H1 (cell line): ENCODE results near the gene SLIT3. TPM values are rescaled to one million over a fixed set of nuclear protein-coding genes. Genes with fewer than 3 reads are reported as not detected.

ENCODE experiments used
- CTCF ChIA-PET: fragments of 300-600 bp; sonication (Branson Sonifier 250); formaldehyde crosslinking; loops from one replicate; lab custom pipeline; 2021; ENCODE audit not compliant: partially characterized antibody; lab: Charles Lee
- POLR2A ChIA-PET: fragments of 300-600 bp; sonication (Branson Sonifier 250); formaldehyde crosslinking; loops from one replicate; lab custom pipeline; 2021; ENCODE audit warnings: inconsistent platforms; ENCODE audit not compliant: partially characterized antibody; lab: Charles Lee
- DNase-seq, 2 experiments: peaks; one replicate each; pipeline versions ENCODE4 v3.0.0 to v3.0.0-alpha.2; 2010 to 2022; ENCODE audit warnings: low spot score in 2 of 2, low read depth in 1 of 2, mixed read lengths in 1 of 2
- FAIRE-seq: peaks from 2 replicates; lab custom pipeline; 2011; peaks lifted over from hg19 to GRCh38; lab: Jason Lieb, UNC
- H2AFZ ChIP-seq: 2 replicates; pipeline ENCODE4 v1.8.1; 2012; ENCODE audit warnings: low read length, inconsistent platforms
- H2AK5ac ChIP-seq: 2 replicates; pipeline ENCODE4 v1.6.1; 2013; ENCODE audit warnings: low read depth, low read length
- H2BK120ac ChIP-seq: replicated peaks from 2 replicates; pipeline ENCODE3; 2013; ENCODE audit warnings: low read depth, low read length, inconsistent platforms
- H2BK12ac ChIP-seq: 2 replicates; pipeline ENCODE4 v1.6.1; 2013; ENCODE audit warnings: low read depth, low read length
- H2BK15ac ChIP-seq: 2 replicates; pipeline ENCODE4 v1.6.1; 2013; ENCODE audit warnings: low read length
- H2BK20ac ChIP-seq: 2 replicates; pipeline ENCODE4 v1.6.1; 2013; ENCODE audit warnings: low read length
- H2BK5ac ChIP-seq: 2 replicates; pipeline ENCODE4 v1.6.1; 2013; ENCODE audit warnings: low read depth, low read length
- H3K14ac ChIP-seq: 2 replicates; pipeline ENCODE4 v1.6.1; 2013; ENCODE audit warnings: inconsistent platforms; ENCODE audit not compliant: insufficient read length
- H3K18ac ChIP-seq: 2 replicates; pipeline ENCODE4 v1.6.1; 2013; ENCODE audit warnings: low read length; ENCODE audit errors: extremely low read depth
- H3K23ac ChIP-seq: 2 replicates; pipeline ENCODE4 v1.6.1; 2013; ENCODE audit warnings: inconsistent platforms; ENCODE audit not compliant: insufficient read length
- H3K23me2 ChIP-seq: 2 replicates; pipeline ENCODE4 v1.6.1; 2013; ENCODE audit warnings: low read depth, low read length
- H3K27ac ChIP-seq: 2 replicates; pipeline ENCODE4 v1.6.1; 2011; ENCODE audit warnings: low read depth, low read length, inconsistent platforms
- H3K27me3 ChIP-seq, 4 experiments: replicated peaks in 1 of 4; 1 replicate in 1 of 4; 2 replicates in 3 of 4; pipeline versions ENCODE4 v1.6.1 to v1.8.1; 2011 to 2013; ENCODE audit warnings: low read length in 3 of 4, mild to moderate bottlenecking in 3 of 4, inconsistent platforms in 2 of 4, mixed read lengths in 2 of 4, moderate library complexity in 1 of 4; ENCODE audit not compliant: control insufficient read depth in 3 of 4, insufficient read depth in 3 of 4; ENCODE audit errors: extremely low read depth in 1 of 4
- H3K36me3 ChIP-seq, 4 experiments: 2 replicates each; pipeline versions ENCODE4 v1.6.1 to v1.8.1; 2011 to 2013; ENCODE audit warnings: mild to moderate bottlenecking in 4 of 4, low read length in 3 of 4, moderate library complexity in 2 of 4, control low read depth in 1 of 4, inconsistent platforms in 1 of 4; ENCODE audit not compliant: insufficient read depth in 4 of 4, control insufficient read depth in 2 of 4
- H3K4ac ChIP-seq: replicated peaks from 2 replicates; pipeline ENCODE3; 2013; ENCODE audit warnings: low read length, low read depth, mixed read lengths, inconsistent platforms; ENCODE audit not compliant: insufficient read length
- H3K4me1 ChIP-seq, 4 experiments: replicated peaks in 1 of 4; 1 replicate in 1 of 4; 2 replicates in 3 of 4; pipeline versions ENCODE4 v1.6.1 to v1.8.1; 2011 to 2013; ENCODE audit warnings: low read length in 3 of 4, inconsistent platforms in 2 of 4, mixed read lengths in 1 of 4; ENCODE audit not compliant: insufficient read depth in 4 of 4, control insufficient read depth in 3 of 4
- H3K4me2 ChIP-seq, 2 experiments: 2 replicates each; pipeline versions ENCODE4 v1.6.1 to v1.8.1; 2011 to 2013; ENCODE audit warnings: low read depth in 2 of 2, low read length in 2 of 2, control low read depth in 1 of 2, inconsistent platforms in 1 of 2, mild to moderate bottlenecking in 1 of 2; ENCODE audit not compliant: insufficient read depth in 1 of 2
- H3K4me3 ChIP-seq, 4 experiments: fragments of 200-600, 300-600 bp in 1 of 4; sonication (generic), shearing (Covaris generic), sonication (Bioruptor Twin) in 1 of 4; 2 replicates each; pipeline versions ENCODE4 v1.5.1 to v1.8.1; 2011 to 2016; ENCODE audit warnings: low read length in 4 of 4, low read depth in 3 of 4, control low read depth in 2 of 4, inconsistent platforms in 2 of 4, mild to moderate bottlenecking in 2 of 4, mixed read lengths in 1 of 4, moderate library complexity in 1 of 4; ENCODE audit not compliant: insufficient read depth in 2 of 4; ENCODE audit errors: extremely low read depth in 1 of 4
- H3K56ac ChIP-seq: replicated peaks from 2 replicates; pipeline ENCODE3; 2013; ENCODE audit warnings: low read depth, mild to moderate bottlenecking, mixed read lengths, low read length, inconsistent platforms; ENCODE audit not compliant: insufficient read length
- H3K79me1 ChIP-seq: 2 replicates; pipeline ENCODE4 v1.6.1; 2013; ENCODE audit warnings: low read depth, low read length, control low read depth
- H3K79me2 ChIP-seq, 2 experiments: 2 replicates each; pipeline versions ENCODE4 v1.6.1 to v1.8.1; 2012 to 2013; ENCODE audit warnings: low read length in 2 of 2, mild to moderate bottlenecking in 2 of 2, inconsistent platforms in 1 of 2; ENCODE audit not compliant: insufficient read depth in 2 of 2, control insufficient read depth in 1 of 2
- H3K9ac ChIP-seq, 4 experiments: replicated peaks in 1 of 4; 1 replicate in 1 of 4; 2 replicates in 3 of 4; pipeline versions ENCODE4 v1.6.1 to v1.8.1; 2011 to 2013; ENCODE audit warnings: low read depth in 3 of 4, low read length in 3 of 4, control low read depth in 2 of 4, mild to moderate bottlenecking in 2 of 4, moderate library complexity in 2 of 4, inconsistent platforms in 1 of 4; ENCODE audit errors: extremely low read depth in 1 of 4
- H3K9me3 ChIP-seq, 2 experiments: 2 replicates each; pipeline versions ENCODE4 v1.6.1 to v1.8.1; 2012 to 2013; ENCODE audit warnings: mild to moderate bottlenecking in 2 of 2, moderate library complexity in 2 of 2, control low read depth in 1 of 2, inconsistent platforms in 1 of 2, low read depth in 1 of 2, low read length in 1 of 2, mixed read lengths in 1 of 2; ENCODE audit not compliant: insufficient read depth in 2 of 2
- H4K20me1 ChIP-seq, 2 experiments: replicated peaks in 1 of 2; 2 replicates each; pipeline versions ENCODE3 to v1.8.1; 2011 to 2013; ENCODE audit warnings: inconsistent platforms in 2 of 2, low read length in 2 of 2, mild to moderate bottlenecking in 1 of 2; ENCODE audit not compliant: insufficient read depth in 2 of 2, control insufficient read depth in 1 of 2
- H4K5ac ChIP-seq: 2 replicates; pipeline ENCODE4 v1.6.1; 2013; ENCODE audit warnings: low read length, low read depth, mixed read lengths, inconsistent platforms; ENCODE audit not compliant: insufficient read length
- H4K8ac ChIP-seq: 2 replicates; pipeline ENCODE4 v1.8.0; 2013; ENCODE audit warnings: mild to moderate bottlenecking, moderate library complexity, low read length, inconsistent platforms; ENCODE audit not compliant: insufficient read depth; ENCODE audit errors: extremely low read depth
- H4K91ac ChIP-seq: replicated peaks from 2 replicates; pipeline ENCODE3; 2013; ENCODE audit warnings: low read length, mixed read lengths, inconsistent platforms; ENCODE audit not compliant: insufficient read length
- ASH2L ChIP-seq: fragments of 200-600, 300-600 bp; sonication (generic); IDR thresholded peaks from one replicate; pipeline ENCODE4 v1.7.1; 2017; ENCODE audit warnings: low read length
- CHD1 ChIP-seq: IDR thresholded peaks from 2 replicates; pipeline ENCODE4 v1.6.1; 2012; ENCODE audit warnings: low read depth, low read length, improper control_type of control experiment
- CREB1 ChIP-seq: IDR thresholded peaks from 2 replicates; pipeline ENCODE4 v1.6.1; 2012; ENCODE audit warnings: inconsistent platforms
- EZH2 ChIP-seq: fragments of 200-600 bp; sonication (generic); IDR thresholded peaks from 2 replicates; pipeline ENCODE4 v1.7.1; 2012; ENCODE audit warnings: low read depth, mild to moderate bottlenecking, moderate library complexity, low read length, inconsistent platforms; ENCODE audit not compliant: severe bottlenecking
- HDAC2 ChIP-seq, 2 experiments: fragments of 300-600 bp in 1 of 2; sonication (generic) in 1 of 2; IDR thresholded peaks; 2 replicates each; pipeline ENCODE4 v1.6.1; 2011 to 2012; ENCODE audit warnings: low read depth in 2 of 2, low read length in 2 of 2, mild to moderate bottlenecking in 2 of 2, moderate library complexity in 2 of 2, borderline replicate concordance in 1 of 2, inconsistent platforms in 1 of 2
- JUN ChIP-seq: IDR thresholded peaks from 2 replicates; pipeline ENCODE4 v1.6.1; 2011; ENCODE audit warnings: low read depth, mild to moderate bottlenecking, improper control_type of control experiment, low read length
- KDM5A ChIP-seq: fragments of 200-600 bp; IDR thresholded peaks from 2 replicates; pipeline ENCODE4 v1.7.1; 2012; ENCODE audit warnings: mild to moderate bottlenecking, low read length, inconsistent platforms, mixed read lengths
- NANOG ChIP-seq: IDR thresholded peaks from 2 replicates; pipeline ENCODE4 v1.6.1; 2011; ENCODE audit warnings: low read length, low read depth, mild to moderate bottlenecking, inconsistent platforms; ENCODE audit not compliant: insufficient read depth, poor library complexity, severe bottlenecking
- NRF1 ChIP-seq: IDR thresholded peaks from 2 replicates; pipeline ENCODE4 v1.6.1; 2011; ENCODE audit warnings: mild to moderate bottlenecking, low read depth, low read length, improper control_type of control experiment
- PHF8 ChIP-seq: fragments of 200-600 bp; sonication (generic); conservative IDR thresholded peaks from 2 replicates; pipeline ENCODE4 v1.7.1; 2012; ENCODE audit warnings: low read depth, mild to moderate bottlenecking, inconsistent platforms, low read length, moderate library complexity
- WGBS, 2 experiments: shearing (Covaris generic) in 1 of 2; methylation state at CpG; one replicate each; pipeline versions ENCODE4 v1.1.6 to v1.1.7; 2013 to 2015; ENCODE audit warnings: low lambda C conversion rate in 2 of 2, mixed read lengths in 2 of 2, inconsistent platforms in 1 of 2, low coverage in 1 of 2, missing lambda C conversion rate in 1 of 2; ENCODE audit not compliant: insufficient replicate concordance in 2 of 2, insufficient coverage in 1 of 2, insufficient read length in 1 of 2; ENCODE audit errors: extremely low coverage in 1 of 2, missing lambda C conversion rate in 1 of 2; 5-methylcytosine and 5-hydroxymethylcytosine counted together
- polyA plus RNA-seq, 7 experiments: library from polyadenylated mRNA; depleted of rRNA in 3 of 7; stranded (reverse) in 5 of 7; unstranded in 2 of 7; fragments of >200 nt in 5 of 7; fragments of 200-250 nt in 2 of 7; gene quantifications; 1 replicate in 5 of 7; 2 replicates in 1 of 7; 4 replicates in 1 of 7; pipeline versions ENCODE4 v1.2.1 to v1.2.3, GENCODE V29; 2011 to 2013; ENCODE audit warnings: missing spikeins in 2 of 7, mixed read lengths in 2 of 7
- total RNA-seq: library from RNA; stranded (reverse); fragmentation: NEBNext Ultra II Directional; extraction: Animal tissue kit (Norgen Biotek cat#: 25700); gene quantifications from 2 replicates; pipeline ENCODE4 v1.2.1, GENCODE V29; 2021
- TF ChIP-seq, protein P1 (sequence below): IDR thresholded peaks from 2 replicates; pipeline ENCODE4 v1.6.1; 2012; ENCODE audit warnings: low read length, inconsistent platforms
- TF ChIP-seq, protein P2 (sequence below): IDR thresholded peaks from 2 replicates; pipeline ENCODE4 v1.6.1; 2011; ENCODE audit warnings: low read depth, mild to moderate bottlenecking, low read length; ENCODE audit not compliant: insufficient read depth

The SLIT3 gene
- total and polyA plus RNA-seq, 2 of the 8 experiments (the other 6 are each of a cell fraction or from before 2014, with no cell fraction given): 1.1 to 1.2 TPM

DNA sequence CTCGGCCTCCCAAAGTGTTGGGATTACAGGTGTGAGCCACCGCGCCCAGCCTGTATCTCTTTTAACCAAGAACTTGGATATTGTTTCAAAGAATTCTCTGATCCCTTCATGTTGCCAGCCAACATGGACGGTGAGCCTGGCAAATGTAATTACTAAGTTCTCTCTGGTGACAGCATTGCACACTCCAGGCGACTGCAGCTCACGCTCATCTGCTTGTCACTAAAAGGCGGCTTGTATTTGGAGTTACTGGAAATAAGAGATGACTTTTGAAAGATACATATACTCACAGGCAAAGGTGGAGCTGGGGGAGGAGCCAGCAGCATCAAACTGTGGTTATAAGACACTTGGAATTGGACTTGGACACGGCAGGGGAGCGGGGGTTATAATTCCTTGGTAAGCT is 172.3 kb downstream of the SLIT3 start:
- no peaks in the 10 kb centered on the region for H3K79me1 ChIP-seq
- H3K4ac ChIP-seq: no peak overlapping the region
- no peaks in the 10 kb centered on the region for H3K79me2 ChIP-seq
- no peak overlapping the region for H2BK120ac ChIP-seq
- H3K18ac ChIP-seq: no peak overlapping the region
- no peak for FAIRE-seq
- H3K27ac ChIP-seq: no peak overlapping the region
- no peak overlapping the region for H3K4me2 ChIP-seq
- H3K23me2 ChIP-seq: no peaks in the 10 kb centered on the region
- no peak overlapping the region for H4K8ac ChIP-seq
- H3K14ac ChIP-seq: no peak overlapping the region
- no peaks in the 10 kb centered on the region for H4K20me1 ChIP-seq
- peaks cover 0 to 1% of the 10 kb centered on the region in 2 experiments; a peak in 1 of 4 replicates for H3K9me3 ChIP-seq
- H2AFZ ChIP-seq: no peak overlapping the region
- no peaks in the 10 kb centered on the region for H3K36me3 ChIP-seq
- H3K4me1 ChIP-seq: peaks cover 2 to 9% (median 8%) of the 10 kb centered on the region in 4 experiments; a peak in 5 of 7 replicates
- no peak overlapping the region for H2BK20ac ChIP-seq
- no peak overlapping the region for H4K5ac ChIP-seq
- H2AK5ac ChIP-seq: no peak overlapping the region
- no peak overlapping the region for H4K91ac ChIP-seq
- H2BK15ac ChIP-seq: no peak overlapping the region
- H3K27me3 ChIP-seq: no peaks in the 10 kb centered on the region; a peak in 2 of 7 replicates
- ChIA-PET CTCF (no interaction called here), POLR2A (no interaction called here)
- H3K56ac ChIP-seq: no peak overlapping the region
- no peak overlapping the region for H3K4me3 ChIP-seq
- H3K23ac ChIP-seq: no peak overlapping the region
- no peak overlapping the region for H2BK5ac ChIP-seq
- no peak overlapping the region for H2BK12ac ChIP-seq
- no peak for DNase-seq
- WGBS, 2 experiments: 98% methylated on average over 9 of the region's 9 CpGs; no CpG with 5 or more reads in 1 of the 2 experiments
- H3K9ac ChIP-seq: no peak overlapping the region
- TF ChIP-seq EZH2 (no peak), NRF1 (no peak), NANOG (no peak), KDM5A (no peak), ASH2L (no peak), CHD1 (no peak), JUN (no peak), PHF8 (no peak), CREB1 (no peak), HDAC2 (IDR thresholded peaks at IDR 0.05; ENCODE audit: borderline replicate concordance in 1 of 2, low read depth in 2 of 2, low read length in 2 of 2) (no peak)
- TF ChIP-seq, protein P1, sequence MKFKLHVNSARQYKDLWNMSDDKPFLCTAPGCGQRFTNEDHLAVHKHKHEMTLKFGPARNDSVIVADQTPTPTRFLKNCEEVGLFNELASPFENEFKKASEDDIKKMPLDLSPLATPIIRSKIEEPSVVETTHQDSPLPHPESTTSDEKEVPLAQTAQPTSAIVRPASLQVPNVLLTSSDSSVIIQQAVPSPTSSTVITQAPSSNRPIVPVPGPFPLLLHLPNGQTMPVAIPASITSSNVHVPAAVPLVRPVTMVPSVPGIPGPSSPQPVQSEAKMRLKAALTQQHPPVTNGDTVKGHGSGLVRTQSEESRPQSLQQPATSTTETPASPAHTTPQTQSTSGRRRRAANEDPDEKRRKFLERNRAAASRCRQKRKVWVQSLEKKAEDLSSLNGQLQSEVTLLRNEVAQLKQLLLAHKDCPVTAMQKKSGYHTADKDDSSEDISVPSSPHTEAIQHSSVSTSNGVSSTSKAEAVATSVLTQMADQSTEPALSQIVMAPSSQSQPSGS: no peak
- TF ChIP-seq, protein P2, sequence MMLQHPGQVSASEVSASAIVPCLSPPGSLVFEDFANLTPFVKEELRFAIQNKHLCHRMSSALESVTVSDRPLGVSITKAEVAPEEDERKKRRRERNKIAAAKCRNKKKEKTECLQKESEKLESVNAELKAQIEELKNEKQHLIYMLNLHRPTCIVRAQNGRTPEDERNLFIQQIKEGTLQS: no peak
